HepG2 (cell line): ENCODE results near the gene PLEKHA6. TPM values are rescaled to one million over a fixed set of nuclear protein-coding genes. Genes with fewer than 3 reads are reported as not detected.

Experiments
- ATAC-seq: fragments of 200-7000 bp; cut with Tn5 transposase; 3 replicates; pipeline ENCODE4 v1.9.1; 2020; ENCODE audit warnings: mild to moderate bottlenecking, moderate library complexity
- BruUV-seq: library from RNA; stranded (reverse); fragments of 400-500 nt; replicated peaks from 2 replicates; lab custom pipeline; 2021; lab: Mats Ljungman, UMichigan
- CTCF ChIA-PET: fragments of 300-600 bp; formaldehyde crosslinking; extraction: SDS; loops from one replicate; lab custom pipeline; 2021; ENCODE audit warnings: low total read pairs, inconsistent platforms, low intra/inter-chr PET ratio; lab: Yijun Ruan, JAX
- POLR2A ChIA-PET: fragments of 350-600 bp; sonication (Branson Sonifier 250); formaldehyde crosslinking; loops from one replicate; lab custom pipeline; 2020; ENCODE audit warnings: antibody characterized with exemption, inconsistent platforms; lab: Yijun Ruan, JAX
- DNase-seq: peaks from one replicate; pipeline ENCODE4 v3.0.0-alpha.2; 2015; ENCODE audit warnings: low spot score
- FAIRE-seq: peaks from 3 replicates; lab custom pipeline; 2011; peaks lifted over from hg19 to GRCh38; lab: Jason Lieb, UNC
- H2AFZ ChIP-seq: one replicate; pipeline ENCODE4 v1.6.1; 2011; ENCODE audit warnings: low read length, inconsistent platforms
- H3K27ac ChIP-seq: fragments of 300-600 bp; 3 replicates; pipeline ENCODE4 v1.8.0; 2011; ENCODE audit warnings: mixed run types, mild to moderate bottlenecking, mixed read lengths, low read length, inconsistent platforms; ENCODE audit not compliant: insufficient read depth; ENCODE audit errors: extremely low read length
- H3K27me3 ChIP-seq, 2 experiments: fragments of 200-600 bp in 1 of 2; 2 replicates in 1 of 2; 3 replicates in 1 of 2; pipeline versions ENCODE4 v1.6.0 to v1.8.0; 2011; ENCODE audit warnings: low read length in 2 of 2, mild to moderate bottlenecking in 2 of 2, moderate library complexity in 2 of 2, inconsistent platforms in 1 of 2; ENCODE audit not compliant: insufficient read depth in 2 of 2, control insufficient read depth in 1 of 2
- H3K36me3 ChIP-seq, 2 experiments: fragments of 200-600 bp in 1 of 2; replicated peaks in 1 of 2; 2 replicates in 1 of 2; 3 replicates in 1 of 2; pipeline versions ENCODE4 v1.5.1 to v1.8.0; 2011; ENCODE audit warnings: low read length in 2 of 2, inconsistent platforms in 1 of 2; ENCODE audit not compliant: insufficient read depth in 2 of 2, control insufficient read depth in 1 of 2
- H3K4me1 ChIP-seq: 2 replicates; pipeline ENCODE4 v1.5.1; 2012; ENCODE audit warnings: low read length, inconsistent platforms; ENCODE audit not compliant: insufficient read depth
- H3K4me2 ChIP-seq: 2 replicates; pipeline ENCODE4 v1.6.0; 2011; ENCODE audit warnings: low read depth, low read length, inconsistent platforms
- H3K4me3 ChIP-seq, 3 experiments: fragments of 200-600 bp in 1 of 3; sonication (generic), shearing (Covaris generic) in 1 of 3; replicated peaks in 1 of 3; 2 replicates each; pipeline ENCODE4 v1.5.1; 2011 to 2016; ENCODE audit warnings: low read length in 3 of 3, inconsistent platforms in 2 of 3, low read depth in 2 of 3, mild to moderate bottlenecking in 2 of 3, control low read depth in 1 of 3, mixed read lengths in 1 of 3; ENCODE audit not compliant: insufficient read depth in 1 of 3
- H3K79me2 ChIP-seq: one replicate; pipeline ENCODE4 v1.6.1; 2011; ENCODE audit warnings: low read length, inconsistent platforms; ENCODE audit not compliant: insufficient read depth
- H3K9ac ChIP-seq: 2 replicates; pipeline ENCODE4 v1.6.0; 2011; ENCODE audit warnings: mild to moderate bottlenecking, low read depth, low read length, inconsistent platforms; ENCODE audit not compliant: insufficient read depth
- H3K9me3 ChIP-seq: 2 replicates; pipeline ENCODE4 v1.5.1; 2012; ENCODE audit warnings: mild to moderate bottlenecking, low read length
- H4K20me1 ChIP-seq: 2 replicates; pipeline ENCODE4 v1.6.0; 2011; ENCODE audit warnings: inconsistent platforms, mild to moderate bottlenecking, low read length, moderate library complexity; ENCODE audit not compliant: insufficient read depth
- AGO1 ChIP-seq: fragments of 200-400 bp; formaldehyde crosslinking; IDR thresholded peaks from 2 replicates; pipeline ENCODE4 v1.6.1; 2017; ENCODE audit warnings: mild to moderate bottlenecking, low read depth, low read length, moderate library complexity; ENCODE audit not compliant: poor library complexity, severe bottlenecking
- HMG20B ChIP-seq: conservative IDR thresholded peaks from 2 replicates; pipeline ENCODE4 v1.6.1; 2016; ENCODE audit warnings: missing genetic modification reagents, missing compliant biosample characterization
- HMGXB3 ChIP-seq: sonication (generic); formaldehyde crosslinking; IDR thresholded peaks from 2 replicates; pipeline ENCODE4 v1.4.0; 2020; ENCODE audit warnings: missing genetic modification reagents, borderline replicate concordance
- KAT2B ChIP-seq: fragments of 150-350 bp; IDR thresholded peaks from 2 replicates; pipeline ENCODE4 v1.6.1; 2014; ENCODE audit warnings: low read depth, low read length, borderline replicate concordance
- RAD51 ChIP-seq: fragments of 450-650 bp; IDR thresholded peaks from 2 replicates; pipeline ENCODE4 v1.6.1; 2016; ENCODE audit warnings: borderline replicate concordance
- RERE ChIP-seq: IDR thresholded peaks from 2 replicates; pipeline ENCODE4 v1.6.1; 2016; ENCODE audit warnings: low read depth, missing genetic modification reagents, missing compliant biosample characterization
- SRSF1 ChIP-seq: fragments of 200-400 bp; formaldehyde crosslinking; optimal IDR thresholded peaks from 2 replicates; pipeline ENCODE3; 2017; ENCODE audit warnings: mild to moderate bottlenecking, low read depth, low read length, moderate library complexity
- TARDBP ChIP-seq: sonication (generic); formaldehyde crosslinking; IDR thresholded peaks from 2 replicates; pipeline ENCODE4 v1.8.0; 2022; ENCODE audit warnings: mild to moderate bottlenecking, missing genetic modification reagents
- TGIF2 ChIP-seq: IDR thresholded peaks from 2 replicates; pipeline ENCODE4 v1.6.1; 2016; ENCODE audit warnings: control low read depth, missing compliant biosample characterization
- THYN1 ChIP-seq: sonication (generic); formaldehyde crosslinking; IDR thresholded peaks from 2 replicates; pipeline ENCODE4 v1.8.1; 2023; ENCODE audit warnings: low read depth, mild to moderate bottlenecking, moderate library complexity, missing genetic modification reagents, borderline replicate concordance
- ZNF232 ChIP-seq: sonication (generic); formaldehyde crosslinking; IDR thresholded peaks from 2 replicates; pipeline ENCODE4 v1.4.0; 2020; ENCODE audit warnings: missing genetic modification reagents, borderline replicate concordance
- ZNF253 ChIP-seq: sonication (generic); formaldehyde crosslinking; IDR thresholded peaks from 2 replicates; pipeline ENCODE4 v1.8.0; 2022; ENCODE audit warnings: mild to moderate bottlenecking, missing genetic modification reagents, borderline replicate concordance
- ZNF501 ChIP-seq: sonication (generic); formaldehyde crosslinking; IDR thresholded peaks from 2 replicates; pipeline ENCODE4 v1.5.1; 2020; ENCODE audit warnings: mild to moderate bottlenecking, moderate library complexity, missing genetic modification reagents
- ZNF546 ChIP-seq: sonication (generic); formaldehyde crosslinking; conservative IDR thresholded peaks from 2 replicates; pipeline ENCODE4 v1.8.1; 2023; ENCODE audit warnings: mild to moderate bottlenecking, missing genetic modification reagents
- ZNF556 ChIP-seq: sonication (generic); formaldehyde crosslinking; IDR thresholded peaks from 2 replicates; pipeline ENCODE4 v1.4.0; 2020; ENCODE audit warnings: mild to moderate bottlenecking, missing genetic modification reagents, borderline replicate concordance
- ZNF567 ChIP-seq: sonication (generic); formaldehyde crosslinking; IDR thresholded peaks from 2 replicates; pipeline ENCODE4 v1.8.1; 2023; ENCODE audit warnings: mild to moderate bottlenecking, missing genetic modification reagents, borderline replicate concordance
- ZSCAN12 ChIP-seq: sonication (generic); formaldehyde crosslinking; IDR thresholded peaks from 2 replicates; pipeline ENCODE4 v1.9.0; 2021; ENCODE audit warnings: mild to moderate bottlenecking, missing genetic modification reagents
- in situ Hi-C: cut with HindIII; loops from 2 replicates; pipeline ENCODE4 v1.10.0; 2017; ENCODE audit warnings: low pct_unique_long_range_greater_than_20kb; ENCODE audit not compliant: extremely low pct_ligation_motif_present
- intact Hi-C: fragments of 100-400 bp; cut with micrococcal nuclease; formaldehyde crosslinking; loops from one replicate; pipeline ENCODE4 v1.10.0; 2022; ENCODE audit not compliant: unreplicated experiment
- polyA plus RNA-seq, 8 experiments: library from polyadenylated mRNA; depleted of rRNA in 3 of 8; stranded (reverse) in 7 of 8; unstranded in 1 of 8; fragments of >200 nt; fragmentation: Illumina TruSeq in 4 of 8; extraction: Trizol in 4 of 8; gene quantifications; 2 replicates each; pipeline versions ENCODE4 v1.2.1 to v1.2.3, GENCODE V29; 2011 to 2016; ENCODE audit warnings: low read depth in 4 of 8, missing spikeins in 1 of 8, mixed read lengths in 1 of 8; ENCODE audit not compliant: insufficient read depth in 1 of 8
- total RNA-seq, 5 experiments: library from RNA; depleted of rRNA; stranded (reverse); fragments of >200 nt; fragmentation: Illumina TruSeq; extraction: Trizol; gene quantifications; 2 replicates each; pipeline ENCODE4 v1.2.3, GENCODE V29; 2016; ENCODE audit warnings: low read depth in 1 of 5

Gene PLEKHA6
- total and polyA plus RNA-seq, 2 of the 13 experiments (the other 11 are each of a cell fraction or from before 2014, with no cell fraction given) = 5.3 to 11.4 TPM

- H3K4me1 ChIP-seq = no peaks in the 10 kb centered on the region
- no peak overlapping the region for H3K4me3 ChIP-seq
- H3K27me3 ChIP-seq = no peaks in the 10 kb centered on the region
- ChIA-PET CTCF (no interaction called here), POLR2A (interaction anchor here (2.1 kb wide), 1 partner anchor 13 kb away, joined by 5 read pairs; no protein-coding TSS in a partner anchor)
- no peaks in the 10 kb centered on the region for H3K9me3 ChIP-seq
- no peak overlapping the region for H3K27ac ChIP-seq
- intact Hi-C loops = no loop called here
- FAIRE-seq (no peak), ATAC-seq (no peak), DNase-seq (no peak)
- no peaks in the 10 kb centered on the region for H3K79me2 ChIP-seq
- no peak overlapping the region for H2AFZ ChIP-seq
- no TSS peak for BruUV-seq
- no peak overlapping the region for H3K4me2 ChIP-seq
- no peak overlapping the region for H3K9ac ChIP-seq
- H4K20me1 ChIP-seq = no peaks in the 10 kb centered on the region
- H3K36me3 ChIP-seq = no peaks in the 10 kb centered on the region
- in situ Hi-C loops = no loop called here
- TF ChIP-seq ZSCAN12 (CRISPR knock-in tag) (no peak), ZNF567 (CRISPR knock-in tag) (no peak), KAT2B (no peak), TARDBP (no peak), RAD51 (no peak), HMG20B (CRISPR knock-in tag) (no peak), ZNF546 (CRISPR knock-in tag) (no peak), RERE (CRISPR knock-in tag) (no peak), AGO1 (no peak), TGIF2 (CRISPR knock-in tag) (no peak), ZNF232 (no peak), THYN1 (CRISPR knock-in tag) (no peak), ZNF253 (CRISPR knock-in tag) (no peak), ZNF501 (CRISPR knock-in tag) (no peak), SRSF1 (no peak), ZNF556 (CRISPR knock-in tag) (no peak), HMGXB3 (CRISPR knock-in tag) (no peak)
These were observed 31.9 kb upstream of the PLEKHA6 start for GRCh38 chr1:204391629-204392028.
